ENCODE data around the gene SLC25A3.

Gene SLC25A3

DNA sequence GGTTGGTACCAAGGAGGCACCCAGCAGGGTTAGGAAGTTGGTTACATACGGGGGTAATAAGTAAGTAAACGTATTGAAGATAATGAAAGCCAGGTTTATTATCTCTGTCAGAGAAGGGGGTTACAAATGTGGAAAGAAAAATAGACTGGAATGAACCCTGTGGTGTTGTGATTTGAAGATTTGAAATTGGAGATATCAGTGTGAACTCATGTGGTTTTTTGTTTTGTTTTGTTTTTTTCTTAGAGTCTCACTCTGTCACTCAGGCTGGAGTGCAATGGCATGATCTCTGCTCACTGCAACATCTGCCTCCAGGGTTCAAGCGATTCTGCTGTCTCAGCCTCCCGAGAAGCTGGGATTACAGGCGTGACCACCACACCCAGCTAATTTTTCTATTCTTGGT lies 14.1 kb upstream of the SLC25A3 start:
- Histone ChIP-seq H3K9me3 (ENCODE audit: insufficient read depth, low read length) (no peaks in the 10 kb centered on the region), H3K4me3 (ENCODE audit: low read length) (no peak overlapping the region), H3K79me2 (ENCODE audit: low read length) (no peaks in the 10 kb centered on the region), H3K4me1 (ENCODE audit: low read length) (no peaks in the 10 kb centered on the region), H3K27ac (ENCODE audit: low read length) (no peak overlapping the region), H3K9ac (ENCODE audit: low read length) (no peak overlapping the region), H3K4me2 (ENCODE audit: low read length) (no peak overlapping the region), H4K20me1 (ENCODE audit: insufficient read depth, low read length) (no peaks in the 10 kb centered on the region), H3K36me3 (replicated peaks; ENCODE audit: low read depth, low read length) (no peaks in the 10 kb centered on the region), H2AFZ (ENCODE audit: low read depth, low read length) (no peak overlapping the region), H3K27me3 (ENCODE audit: low read depth, low read length) (no peaks in the 10 kb centered on the region)
- TF ChIP-seq, protein P1, sequence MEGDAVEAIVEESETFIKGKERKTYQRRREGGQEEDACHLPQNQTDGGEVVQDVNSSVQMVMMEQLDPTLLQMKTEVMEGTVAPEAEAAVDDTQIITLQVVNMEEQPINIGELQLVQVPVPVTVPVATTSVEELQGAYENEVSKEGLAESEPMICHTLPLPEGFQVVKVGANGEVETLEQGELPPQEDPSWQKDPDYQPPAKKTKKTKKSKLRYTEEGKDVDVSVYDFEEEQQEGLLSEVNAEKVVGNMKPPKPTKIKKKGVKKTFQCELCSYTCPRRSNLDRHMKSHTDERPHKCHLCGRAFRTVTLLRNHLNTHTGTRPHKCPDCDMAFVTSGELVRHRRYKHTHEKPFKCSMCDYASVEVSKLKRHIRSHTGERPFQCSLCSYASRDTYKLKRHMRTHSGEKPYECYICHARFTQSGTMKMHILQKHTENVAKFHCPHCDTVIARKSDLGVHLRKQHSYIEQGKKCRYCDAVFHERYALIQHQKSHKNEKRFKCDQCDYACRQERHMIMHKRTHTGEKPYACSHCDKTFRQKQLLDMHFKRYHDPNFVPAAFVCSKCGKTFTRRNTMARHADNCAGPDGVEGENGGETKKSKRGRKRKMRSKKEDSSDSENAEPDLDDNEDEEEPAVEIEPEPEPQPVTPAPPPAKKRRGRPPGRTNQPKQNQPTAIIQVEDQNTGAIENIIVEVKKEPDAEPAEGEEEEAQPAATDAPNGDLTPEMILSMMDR (IDR thresholded peaks at IDR 0.05; ENCODE audit: low read depth, low read length) = no peak
- TF ChIP-seq EZH2phosphoT487 (IDR thresholded peaks at IDR 0.05; ENCODE audit: low read depth) = no peak

DNA sequence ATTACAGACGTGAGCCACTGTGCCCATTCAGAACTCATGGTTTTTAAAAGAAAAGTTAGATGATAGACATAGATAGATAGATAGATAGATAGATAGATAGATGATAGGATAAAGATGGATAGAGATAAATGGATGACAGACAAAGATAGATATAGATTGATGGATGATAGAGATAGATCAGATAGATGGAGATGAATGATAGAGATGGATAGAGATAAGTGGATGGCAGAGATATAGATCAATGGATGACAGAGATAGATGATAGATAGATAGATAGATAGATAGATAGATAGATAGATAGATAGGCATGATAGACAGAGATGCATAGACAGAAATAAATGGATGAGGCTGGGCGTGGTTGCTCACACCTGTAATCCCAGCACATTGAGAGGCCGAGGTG lies 13.7 kb upstream of the SLC25A3 start:
- Histone ChIP-seq H3K27ac (ENCODE audit: low read length) (no peak overlapping the region), H3K79me2 (ENCODE audit: low read length) (no peaks in the 10 kb centered on the region), H3K4me1 (ENCODE audit: low read length) (no peaks in the 10 kb centered on the region), H3K36me3 (replicated peaks; ENCODE audit: low read depth, low read length) (no peaks in the 10 kb centered on the region), H4K20me1 (ENCODE audit: insufficient read depth, low read length) (no peaks in the 10 kb centered on the region), H3K9me3 (ENCODE audit: insufficient read depth, low read length) (no peaks in the 10 kb centered on the region), H3K4me2 (ENCODE audit: low read length) (no peak overlapping the region), H3K4me3 (ENCODE audit: low read length) (no peak overlapping the region), H3K27me3 (ENCODE audit: low read depth, low read length) (no peaks in the 10 kb centered on the region), H3K9ac (ENCODE audit: low read length) (no peak overlapping the region), H2AFZ (ENCODE audit: low read depth, low read length) (no peak overlapping the region)
- TF ChIP-seq, protein P1 (IDR thresholded peaks at IDR 0.05; ENCODE audit: low read depth, low read length) = no peak
- no peak for TF ChIP-seq EZH2phosphoT487 (IDR thresholded peaks at IDR 0.05; ENCODE audit: low read depth)

DNA sequence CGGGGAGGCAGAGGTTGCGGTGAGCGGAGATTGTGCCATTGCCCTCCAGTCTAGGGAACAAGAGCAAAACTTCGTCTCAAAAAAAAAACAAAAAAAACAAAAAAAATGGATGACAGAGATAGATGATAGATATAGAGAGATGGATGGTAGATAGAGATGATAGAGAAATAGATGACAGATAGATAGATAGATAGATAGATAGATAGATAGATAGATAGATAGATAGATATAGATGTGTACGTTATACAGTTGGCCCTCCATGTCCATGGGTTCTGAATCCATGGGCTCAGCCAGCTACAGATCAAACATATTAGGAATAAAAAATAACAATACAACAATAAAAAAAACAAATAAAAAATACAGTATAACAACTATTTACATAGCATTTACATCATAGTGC lies 12.8 kb upstream of the SLC25A3 start:
- H3K79me2 ChIP-seq (ENCODE audit: low read length) = no peaks in the 10 kb centered on the region
- H2AFZ ChIP-seq (ENCODE audit: low read depth, low read length) = no peak overlapping the region
- no peaks in the 10 kb centered on the region for H4K20me1 ChIP-seq (ENCODE audit: insufficient read depth, low read length)
- no peak for TF ChIP-seq EZH2phosphoT487 (IDR thresholded peaks at IDR 0.05; ENCODE audit: low read depth)
- TF ChIP-seq, protein P1 (IDR thresholded peaks at IDR 0.05; ENCODE audit: low read depth, low read length) = no peak
- H3K27me3 ChIP-seq (ENCODE audit: low read depth, low read length) = no peaks in the 10 kb centered on the region
- no peak overlapping the region for H3K9ac ChIP-seq (ENCODE audit: low read length)
- no peak overlapping the region for H3K27ac ChIP-seq (ENCODE audit: low read length)
- H3K36me3 ChIP-seq (replicated peaks; ENCODE audit: low read depth, low read length) = no peaks in the 10 kb centered on the region
- no peak overlapping the region for H3K4me3 ChIP-seq (ENCODE audit: low read length)
- no peaks in the 10 kb centered on the region for H3K4me1 ChIP-seq (ENCODE audit: low read length)
- H3K9me3 ChIP-seq (ENCODE audit: insufficient read depth, low read length) = no peaks in the 10 kb centered on the region
- H3K4me2 ChIP-seq (ENCODE audit: low read length) = no peak overlapping the region

DNA sequence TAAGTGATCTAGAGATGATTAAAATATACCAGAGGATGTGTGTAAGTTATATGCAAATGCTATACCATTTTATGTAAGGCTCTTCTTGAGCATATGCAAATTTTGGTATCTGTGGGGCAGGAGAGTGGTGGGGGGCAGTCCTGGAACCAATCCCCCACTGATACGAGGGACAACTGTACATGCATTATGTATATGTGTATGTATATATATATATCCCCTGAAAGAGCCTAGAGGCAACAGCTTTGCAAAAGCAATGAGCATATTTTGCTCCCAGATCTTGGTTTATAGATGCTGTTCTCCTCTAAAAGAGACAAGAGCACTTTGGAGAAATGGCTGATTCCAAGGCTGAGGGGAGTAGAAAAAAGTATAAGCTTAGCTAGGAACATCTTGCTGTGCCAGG lies 12.4 kb upstream of the SLC25A3 start:
- no peak overlapping the region for H2AFZ ChIP-seq (ENCODE audit: low read depth, low read length)
- H3K27ac ChIP-seq (ENCODE audit: low read length) = no peak overlapping the region
- no peaks in the 10 kb centered on the region for H3K79me2 ChIP-seq (ENCODE audit: low read length)
- no peak overlapping the region for H3K9ac ChIP-seq (ENCODE audit: low read length)
- no peak overlapping the region for H3K4me2 ChIP-seq (ENCODE audit: low read length)
- H3K9me3 ChIP-seq (ENCODE audit: insufficient read depth, low read length) = no peaks in the 10 kb centered on the region
- H3K4me3 ChIP-seq (ENCODE audit: low read length) = no peak overlapping the region
- no peaks in the 10 kb centered on the region for H3K27me3 ChIP-seq (ENCODE audit: low read depth, low read length)
- H3K4me1 ChIP-seq (ENCODE audit: low read length) = no peaks in the 10 kb centered on the region
- H3K36me3 ChIP-seq (replicated peaks; ENCODE audit: low read depth, low read length) = no peaks in the 10 kb centered on the region
- TF ChIP-seq EZH2phosphoT487 (IDR thresholded peaks at IDR 0.05; ENCODE audit: low read depth) = no peak
- TF ChIP-seq, protein P1 (IDR thresholded peaks at IDR 0.05; ENCODE audit: low read depth, low read length) = no peak
- H4K20me1 ChIP-seq (ENCODE audit: insufficient read depth, low read length) = no peaks in the 10 kb centered on the region

Measured in OCI-LY3 (cell line).